Aorta (tissue), 5 donors: ENCODE measurements around the gene MNDA. TPM values are rescaled to one million over a fixed set of nuclear protein-coding genes. Genes with fewer than 3 reads are reported as not detected.

ENCODE experiments used
- ATAC-seq: fragments of 200-7000 bp; cut with Tn5 transposase; one replicate; pipeline ENCODE4 v1.9.1; 2022; ENCODE audit warnings: moderate library complexity; ENCODE audit not compliant: low FRiP score
- DNase-seq, 2 donors: peaks; one replicate each; pipeline ENCODE4 v3.0.0-alpha.2; 2020
- H3K27ac ChIP-seq, 2 donors: one replicate each; pipeline ENCODE4 v1.5.1; 2013; ENCODE audit warnings: low read length in 2 of 2, mild to moderate bottlenecking in 2 of 2, moderate library complexity in 2 of 2, control low read depth in 1 of 2, inconsistent platforms in 1 of 2, low read depth in 1 of 2
- H3K27me3 ChIP-seq, 2 donors: one replicate each; pipeline ENCODE4 v1.6.1; 2013; ENCODE audit warnings: control low read depth in 1 of 2, low read length in 1 of 2, mild to moderate bottlenecking in 1 of 2, moderate library complexity in 1 of 2; ENCODE audit not compliant: insufficient read depth in 2 of 2, control insufficient read depth in 1 of 2
- H3K36me3 ChIP-seq, 2 donors: one replicate each; pipeline ENCODE4 v1.6.1; 2013; ENCODE audit warnings: control low read depth in 1 of 2, low read length in 1 of 2, mild to moderate bottlenecking in 1 of 2; ENCODE audit not compliant: insufficient read depth in 2 of 2, control insufficient read depth in 1 of 2
- H3K4me1 ChIP-seq, 2 donors: one replicate each; pipeline ENCODE4 v1.6.1; 2013; ENCODE audit warnings: low read length in 2 of 2, control low read depth in 1 of 2, mild to moderate bottlenecking in 1 of 2, moderate library complexity in 1 of 2; ENCODE audit not compliant: insufficient read depth in 2 of 2, control insufficient read depth in 1 of 2
- H3K4me3 ChIP-seq, 2 donors: one replicate each; pipeline ENCODE4 v1.5.1; 2013; ENCODE audit warnings: low read length in 2 of 2, control low read depth in 1 of 2, mild to moderate bottlenecking in 1 of 2
- H3K9me3 ChIP-seq: one replicate; pipeline ENCODE4 v1.6.1; 2013; ENCODE audit warnings: mild to moderate bottlenecking, low read length; ENCODE audit not compliant: control insufficient read depth
- WGBS, 2 donors: extraction: QIAGEN DNeasy Blood & Tissue Kit; methylation state at CpG; one replicate each; pipeline ENCODE4 v1.1.7; 2013; 5-methylcytosine and 5-hydroxymethylcytosine counted together
- intact Hi-C, 2 donors: fragments of 100-400 bp; cut with DNase I; formaldehyde crosslinking; loops; one replicate each; pipeline versions ENCODE4 v1.14.2 to v1.15.0; 2022
- long read RNA-seq, 2 donors: library from polyadenylated mRNA; unstranded; transcript quantifications; one replicate each; pipeline ENCODE4 v2.0.0, GENCODE V29; 2020 to 2021
- polyA plus RNA-seq, 2 donors: library from polyadenylated mRNA; stranded (reverse); fragments of 200-250 nt; gene quantifications; one replicate each; pipeline ENCODE4 v1.2.3, GENCODE V29; 2013
- total RNA-seq, 2 donors: library from RNA; stranded (reverse); fragmentation: NEBNext Ultra II Directional; extraction: Animal tissue kit (Norgen Biotek cat#: 25700); gene quantifications; one replicate each; pipeline ENCODE4 v1.2.1, GENCODE V29; 2021
- donor health status: healthy with polysubstance abuse.
- donor health status: Bipolar disorder and iron deficiency.
- donor health status: DM: no; HTN: no; CAD: no.
- donor health status: DM: no; HTN: no; CAD: no.
- donor health status: DM: yes; HTN: yes; CAD: no.

Gene MNDA
- total RNA-seq: 10 to 100 TPM; 11.3 to 20.3 TPM
- polyA plus RNA-seq: 1 to 10 TPM; 1.8 to 9.1 TPM
- long read RNA-seq, donor 1, transcript MNDA-201 (7 exons, 1,752 nt): major isoform, 13 of 14 reads
- long read RNA-seq, donor 1, partial matches to known transcripts: 0 of 14 reads
- long read RNA-seq, donor 1, other reads (novel, unspliced or antisense): 1 of 14 reads
- long read RNA-seq, donor 2, transcript MNDA-201 (7 exons, 1,752 nt): major isoform, 6 of 10 reads
- long read RNA-seq, donor 2, partial matches to known transcripts: 2 of 10 reads
- long read RNA-seq, donor 2, other reads (novel, unspliced or antisense): 2 of 10 reads

GRCh38 chr1:158830904-158831507 is at the start of gene MNDA:
Gene MNDA, plus strand, starts transcription at chr1:158831351. Its CDS starts 10,803 bp downstream, at chr1:158842154.
- Histone ChIP-seq H3K36me3 (no peaks in the 10 kb centered on the region), H3K27ac (no peak within 1 kb of the TSS), H3K4me3 (no peak within 1 kb of the TSS), H3K4me1 (no peaks in the 10 kb centered on the region), H3K9me3 (peaks cover 2% of the 10 kb centered on the region), H3K27me3 (no peaks in the 10 kb centered on the region)
- intact Hi-C loops: no loop called here
- ATAC-seq (no peak), DNase-seq (no peak)
- 76 to 79% methylated on average over 5 of the region's 5 CpGs for WGBS, 2 donors

- Histone ChIP-seq H3K27ac (no peak overlapping the region), H3K36me3 (no peaks in the 10 kb centered on the region), H3K9me3 (peaks cover 2% of the 10 kb centered on the region), H3K27me3 (peaks cover 0 to 1% of the 10 kb centered on the region in 2 donors), H3K4me1 (no peaks in the 10 kb centered on the region), H3K4me3 (no peak overlapping the region)
- 78 to 83% methylated on average over 2 of the region's 2 CpGs for WGBS, 2 donors
- intact Hi-C loops: no loop called here
- ATAC-seq (no peak), DNase-seq (no peak)
These were observed 37.5 kb upstream of the MNDA start for GRCh38 chr1:158793604-158794003.

- ATAC-seq: no peak
- no peak overlapping the region for H3K4me3 ChIP-seq
- intact Hi-C loops: no loop called here
- H3K9me3 ChIP-seq: peaks cover 2% of the 10 kb centered on the region
- peaks cover 0 to 1% of the 10 kb centered on the region in 2 donors for H3K27me3 ChIP-seq
- H3K4me1 ChIP-seq: no peaks in the 10 kb centered on the region
- 62 to 69% methylated on average over 6 of the region's 6 CpGs for WGBS, 2 donors
- H3K36me3 ChIP-seq: no peaks in the 10 kb centered on the region
- no peak for DNase-seq
- no peak overlapping the region for H3K27ac ChIP-seq
These were observed 36.9 kb upstream of the MNDA start for GRCh38 chr1:158794247-158794646.

GRCh38 chr1:158798531-158798930 is 32.6 kb upstream of the MNDA start:
- H3K36me3 ChIP-seq: no peaks in the 10 kb centered on the region
- H3K4me1 ChIP-seq: no peaks in the 10 kb centered on the region
- ATAC-seq (no peak), DNase-seq (no peak)
- peaks cover 0 to 1% of the 10 kb centered on the region in 2 donors for H3K27me3 ChIP-seq
- no peak overlapping the region for H3K27ac ChIP-seq
- peaks cover 2% of the 10 kb centered on the region for H3K9me3 ChIP-seq
- intact Hi-C loops: no loop called here
- no peak overlapping the region for H3K4me3 ChIP-seq
- WGBS, 2 donors: 49 to 54% methylated on average over 3 of the region's 3 CpGs

DNA sequence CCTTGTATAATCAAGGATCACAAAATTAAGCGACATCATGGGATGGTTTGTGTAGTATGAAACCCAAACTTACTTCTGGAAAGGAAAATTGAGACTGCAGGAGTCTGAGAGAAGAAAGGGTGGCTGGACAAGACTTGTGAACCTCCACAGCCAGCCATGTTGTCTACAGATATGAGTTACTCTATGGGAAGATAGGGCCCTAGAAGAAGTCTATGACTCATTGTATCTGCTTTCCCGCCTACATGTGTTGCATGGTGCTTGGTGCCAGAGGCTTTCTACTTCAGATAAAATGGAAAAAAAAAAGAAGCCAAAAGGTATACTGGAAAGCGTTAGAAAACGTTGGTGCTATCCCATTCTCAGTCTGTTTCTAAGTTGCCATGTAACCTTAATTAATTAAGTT is 31.5 kb upstream of the MNDA start:
- 75 to 77% methylated on average over 4 of the region's 4 CpGs for WGBS, 2 donors
- no peak for DNase-seq

DNA sequence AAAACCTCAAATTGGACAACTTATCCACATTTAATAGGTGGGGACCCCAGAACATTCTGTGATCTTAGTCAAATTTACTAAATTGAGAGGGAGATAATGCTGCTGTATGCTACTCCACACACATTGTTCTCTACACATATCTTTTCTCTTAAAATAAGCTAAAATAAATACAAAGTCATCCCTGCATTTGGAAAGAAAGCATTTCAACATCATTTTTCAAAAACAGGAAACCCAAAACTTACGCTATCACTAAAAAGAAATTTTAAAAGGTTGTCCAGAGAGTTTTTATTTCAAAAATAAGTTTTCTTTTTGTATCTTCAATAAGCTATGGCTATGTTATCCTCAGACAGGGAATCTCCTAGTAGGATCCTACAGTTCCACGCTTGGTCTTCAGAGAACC is 30.6 kb upstream of the MNDA start:
- Histone ChIP-seq H3K27me3 (peaks cover 0 to 1% of the 10 kb centered on the region in 2 donors), H3K36me3 (no peaks in the 10 kb centered on the region), H3K27ac (no peak overlapping the region), H3K4me3 (no peak overlapping the region), H3K9me3 (peaks cover 2% of the 10 kb centered on the region), H3K4me1 (no peaks in the 10 kb centered on the region)
- DNase-seq (no peak), ATAC-seq (no peak)
- 76 to 79% methylated on average over 2 of the region's 2 CpGs for WGBS, 2 donors
- intact Hi-C loops: no loop called here

More for the DNA sequence above, 31.5 kb upstream of the MNDA start:
- no peak for ATAC-seq
- Histone ChIP-seq H3K4me3 (no peak overlapping the region), H3K27ac (no peak overlapping the region), H3K36me3 (no peaks in the 10 kb centered on the region), H3K9me3 (peaks cover 2% of the 10 kb centered on the region), H3K4me1 (no peaks in the 10 kb centered on the region), H3K27me3 (peaks cover 0 to 1% of the 10 kb centered on the region in 2 donors)
- intact Hi-C loops: no loop called here

DNA sequence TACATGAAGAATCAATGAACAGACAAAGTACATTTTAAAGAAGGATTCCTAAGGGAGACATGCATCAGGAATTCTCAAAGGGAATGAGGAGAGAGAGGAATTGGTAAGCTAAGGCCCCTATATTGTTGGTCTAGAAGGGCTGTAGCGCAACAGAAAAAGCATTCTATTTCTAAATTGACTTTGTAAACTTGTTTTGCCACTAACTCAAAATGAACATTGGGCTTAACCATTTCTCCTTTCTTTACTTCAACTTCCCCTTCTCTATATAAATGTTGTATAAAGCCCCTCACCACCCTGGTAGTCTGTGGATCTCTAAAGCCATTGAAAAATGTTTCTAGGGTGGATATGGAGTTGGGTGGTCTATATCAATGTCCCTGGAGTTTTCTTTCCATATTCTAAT is 29.8 kb upstream of the MNDA start:
- DNase-seq: no peak
- 86 to 88% methylated on average over 1 of the region's 1 CpG for WGBS, 2 donors
- H3K27me3 ChIP-seq: peaks cover 0 to 1% of the 10 kb centered on the region in 2 donors

GRCh38 chr1:158803678-158804077 is 27.5 kb upstream of the MNDA start:
- intact Hi-C loops: no loop called here
- WGBS, 2 donors: 78 to 86% methylated on average over 1 of the region's 1 CpG
- ATAC-seq (no peak), DNase-seq (no peak)
- no peaks in the 10 kb centered on the region for H3K4me1 ChIP-seq
- no peaks in the 10 kb centered on the region for H3K36me3 ChIP-seq
- no peak overlapping the region for H3K4me3 ChIP-seq
- no peak overlapping the region for H3K27ac ChIP-seq
- no peaks in the 10 kb centered on the region for H3K9me3 ChIP-seq
- no peaks in the 10 kb centered on the region for H3K27me3 ChIP-seq

More for the DNA sequence above, 29.8 kb upstream of the MNDA start:
- Histone ChIP-seq H3K9me3 (no peaks in the 10 kb centered on the region), H3K27ac (no peak overlapping the region), H3K4me3 (no peak overlapping the region), H3K36me3 (no peaks in the 10 kb centered on the region), H3K4me1 (no peaks in the 10 kb centered on the region)
- intact Hi-C loops: no loop called here
- no peak for ATAC-seq
